GM18907 (cell line): ENCODE measurements around the gene DENND4A.
"Not testable (repeated sequence)": the region's sequence is repeated elsewhere in the genome, so short reads cannot be mapped to it uniquely, and the experiment has no call there.

Source experiments
- ATAC-seq: cut with Tn5 transposase; IDR thresholded peaks from one replicate; pipeline ENCODE4 v1.9.1; 2021; ENCODE audit warnings: mild to moderate bottlenecking, moderate library complexity; ENCODE audit not compliant: unreplicated experiment

The DENND4A gene

DNA sequence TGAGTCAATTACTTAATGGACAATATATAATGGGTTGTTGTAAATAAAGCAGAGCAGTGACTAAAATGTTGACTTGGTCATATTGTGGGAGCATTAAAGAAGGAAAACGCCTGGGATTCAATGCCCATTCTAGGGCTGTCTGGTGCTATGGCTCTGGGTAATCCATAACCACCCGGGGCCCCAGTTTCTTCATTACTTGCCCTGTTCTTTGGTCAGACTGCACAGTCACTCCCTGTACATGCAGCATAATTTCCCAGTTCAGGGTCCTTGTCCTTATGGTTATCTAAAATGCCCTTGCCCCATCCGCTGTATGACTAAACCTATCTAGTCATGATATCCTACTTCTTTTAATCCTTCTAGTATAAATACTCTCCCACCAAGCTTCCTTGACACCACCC lies 27.5 kb upstream of the DENND4A start:
- no peak for ATAC-seq

DNA sequence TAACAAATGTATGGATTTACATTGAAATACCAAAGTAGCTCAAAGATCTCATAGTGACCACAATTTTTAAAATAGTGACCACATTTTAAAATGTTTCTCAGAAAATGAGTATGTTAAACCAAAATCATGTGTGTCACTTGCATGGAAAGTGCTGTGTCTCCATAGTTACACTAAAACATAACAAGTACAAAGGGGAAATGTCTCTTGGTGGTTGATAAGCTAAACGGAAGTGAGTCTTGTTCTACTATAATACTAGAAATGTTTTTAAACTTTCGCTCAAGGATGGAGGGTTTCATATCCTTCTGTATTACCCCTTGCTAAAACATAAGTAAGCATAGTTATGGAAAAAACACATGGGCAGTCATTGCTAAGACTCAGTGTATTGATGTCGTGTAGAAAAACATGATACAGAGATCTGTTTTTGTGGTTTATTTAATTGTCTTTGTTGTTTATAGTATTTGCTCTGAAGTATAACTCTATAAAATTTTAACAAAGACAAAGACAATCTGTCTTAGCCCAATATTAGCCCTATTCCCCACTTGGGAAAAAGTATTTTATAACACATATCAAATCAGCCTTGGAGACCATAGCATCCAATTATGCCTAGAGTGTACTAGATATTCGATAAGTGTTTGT lies 27.0 kb upstream of the DENND4A start:
- ATAC-seq, result peak; percentile 75

DNA sequence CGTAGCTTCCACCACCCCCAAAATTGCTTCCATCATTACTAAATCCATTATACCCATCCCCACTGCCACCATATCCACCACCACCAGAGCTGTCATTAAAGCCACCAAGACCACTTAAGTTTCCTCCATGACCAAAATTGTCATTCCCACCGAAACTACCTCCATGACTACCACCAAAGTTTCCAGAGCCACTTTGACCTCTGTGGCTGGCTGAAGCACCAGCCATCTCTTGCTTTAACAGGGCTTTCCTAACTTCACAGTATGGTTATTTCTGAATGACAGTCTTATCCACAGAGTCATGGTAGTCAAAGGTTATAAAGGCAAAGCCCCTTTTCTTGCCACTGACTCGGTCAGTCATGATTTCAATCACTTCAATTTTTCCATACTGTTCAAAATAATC lies 24.3 kb upstream of the DENND4A start:
- ATAC-seq, result no peak

DNA sequence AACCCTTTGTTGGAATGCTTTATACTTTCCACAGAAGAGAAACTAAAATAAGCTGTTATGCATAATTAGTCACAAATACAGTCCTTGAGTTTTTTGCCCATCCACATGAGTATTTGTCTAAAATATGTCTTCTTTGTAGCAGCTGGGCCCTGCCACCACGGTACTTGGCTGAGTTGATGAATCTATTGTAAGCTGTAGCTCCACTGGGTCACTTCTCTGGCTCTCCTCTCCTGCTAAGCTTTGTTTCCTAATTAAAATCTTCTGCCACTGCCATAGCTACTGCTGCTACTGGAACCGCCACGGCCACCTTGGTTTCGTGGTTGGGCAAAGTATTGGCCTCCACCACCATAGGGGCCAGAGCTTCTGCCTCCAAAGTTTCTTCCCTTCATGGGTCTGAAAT lies 23.9 kb upstream of the DENND4A start:
- ATAC-seq, result not testable (repeated sequence)

DNA sequence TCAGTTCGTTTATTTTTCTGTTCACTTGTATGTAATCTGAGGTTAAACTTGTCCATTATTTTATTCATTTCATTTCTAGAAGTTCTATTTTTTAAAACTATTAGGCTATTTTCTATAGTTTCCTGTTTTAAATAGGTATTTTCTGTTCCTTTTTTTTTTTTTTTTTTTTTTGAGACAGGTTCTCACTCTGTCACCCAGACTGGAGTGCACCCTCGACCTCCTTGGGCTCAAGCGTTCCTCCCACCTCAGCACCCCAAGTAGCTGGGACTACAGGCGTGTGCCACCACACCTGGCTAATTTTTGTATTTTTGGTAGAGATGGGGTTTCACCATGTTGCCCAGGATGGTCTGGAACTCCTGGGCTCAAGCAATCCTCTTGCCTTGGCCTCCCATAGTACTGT lies 22.2 kb upstream of the DENND4A start:
- not testable (repeated sequence) for ATAC-seq

DNA sequence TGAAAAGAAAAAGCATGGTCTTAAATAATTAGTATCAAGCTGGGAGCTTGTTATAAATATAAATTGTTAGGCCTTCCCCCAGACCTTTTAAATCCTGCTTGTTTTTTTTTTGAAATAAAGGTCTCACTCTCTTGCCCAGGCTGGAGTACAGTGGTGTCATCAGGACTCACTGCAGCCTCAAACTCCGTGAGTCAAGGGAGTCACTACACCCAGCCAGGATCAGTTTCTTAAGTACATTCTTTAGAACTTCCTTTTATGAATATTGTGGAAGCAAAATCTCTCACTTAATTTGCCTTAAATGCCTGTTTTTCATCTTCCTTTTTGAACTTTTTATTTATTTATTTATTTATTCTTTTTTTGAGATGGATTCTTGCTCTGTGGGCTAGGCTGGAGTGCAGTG lies 20.8 kb upstream of the DENND4A start:
- no peak for ATAC-seq

DNA sequence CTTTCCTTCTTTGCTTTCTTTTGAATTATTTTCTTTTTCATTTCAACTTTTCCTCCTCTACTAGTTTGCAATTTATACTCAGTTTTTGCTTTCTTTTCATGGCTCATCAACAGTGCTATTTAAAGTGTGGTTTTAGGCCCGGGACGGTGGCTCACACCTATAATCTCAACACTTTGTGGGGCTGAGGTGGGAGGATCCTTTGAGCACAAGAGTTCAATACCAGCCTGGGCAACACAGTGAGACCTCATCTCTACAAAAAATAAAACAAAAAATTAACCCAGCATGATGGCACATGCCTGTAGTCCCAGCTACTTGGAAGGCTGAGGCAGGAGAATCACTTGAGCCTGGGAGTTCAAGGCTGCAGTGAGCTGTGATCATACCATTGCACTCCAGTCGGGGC lies 20.4 kb upstream of the DENND4A start:
- no peak for ATAC-seq

DNA sequence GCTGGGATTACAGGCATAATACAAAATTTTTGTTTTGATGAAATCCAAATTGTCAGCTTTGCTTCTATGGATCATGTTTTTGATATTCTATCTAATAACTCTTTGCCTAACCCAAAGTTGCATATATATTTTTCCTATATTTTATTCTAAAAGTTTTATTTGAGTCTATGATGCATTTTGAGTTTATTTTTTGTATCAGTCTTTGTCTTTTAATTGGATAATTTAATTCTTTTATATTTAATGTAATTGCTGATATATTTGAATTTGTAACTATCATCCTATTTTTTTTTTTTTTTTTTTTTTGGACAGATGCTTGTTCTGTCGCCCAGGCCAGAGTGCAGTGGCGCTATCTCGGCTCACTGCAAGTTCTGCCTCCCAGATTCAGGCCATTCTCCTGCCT lies 19.7 kb upstream of the DENND4A start:
- no peak for ATAC-seq

DNA sequence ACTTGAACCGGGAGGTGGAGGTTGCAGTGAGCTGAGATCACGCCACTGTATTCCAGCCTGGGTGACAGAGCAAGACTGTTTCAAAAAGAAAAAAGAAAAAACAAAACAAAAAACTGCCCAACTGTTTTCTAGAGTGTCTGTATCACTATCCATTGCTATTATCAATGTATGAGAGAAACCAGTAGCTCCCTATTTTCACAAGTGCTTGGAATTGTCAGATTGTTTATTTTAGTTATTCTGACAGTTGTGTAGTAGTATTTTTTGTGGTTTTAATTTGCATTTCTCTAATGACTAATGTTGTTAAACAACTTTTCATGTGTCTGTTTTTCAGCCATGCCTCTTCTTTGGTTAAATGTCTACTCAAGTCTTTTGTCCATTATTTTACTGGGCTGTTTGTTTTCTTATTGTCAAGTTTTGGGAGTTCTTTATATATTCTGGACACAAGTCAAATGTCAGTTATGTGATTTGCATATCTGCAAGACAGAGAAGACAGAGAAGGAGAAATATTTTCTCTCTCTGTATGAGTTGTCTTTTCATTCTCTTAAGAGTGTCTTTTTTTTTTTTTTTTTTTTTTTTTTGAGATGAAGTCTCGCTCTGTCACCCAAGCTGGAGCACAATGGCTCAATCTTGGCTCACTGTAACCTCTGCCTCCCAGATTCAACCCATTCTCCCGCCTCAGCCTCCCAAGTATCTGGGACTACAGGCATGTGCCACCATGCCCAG lies 19.1 kb upstream of the DENND4A start:
- not testable (repeated sequence) for ATAC-seq

DNA sequence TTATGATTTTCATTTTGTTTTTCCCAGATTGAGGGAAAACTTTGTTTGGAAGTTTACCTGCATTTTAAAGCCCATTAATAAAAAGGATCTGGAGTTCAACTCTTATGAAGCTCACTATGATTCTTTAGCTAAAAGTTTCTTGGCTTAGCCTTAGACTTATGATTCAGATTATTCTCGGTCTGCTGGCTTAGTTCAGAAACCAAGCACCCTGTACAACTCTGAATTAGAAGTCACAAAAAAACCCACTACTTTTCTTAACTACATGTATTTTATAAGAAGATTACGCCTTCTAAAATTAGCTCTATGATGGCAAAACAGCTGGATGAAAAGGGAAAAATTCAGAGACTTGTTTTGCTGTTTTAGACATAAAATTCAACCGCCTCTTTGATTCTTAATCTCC lies 14.3 kb upstream of the DENND4A start:
- ATAC-seq, result no peak

DNA sequence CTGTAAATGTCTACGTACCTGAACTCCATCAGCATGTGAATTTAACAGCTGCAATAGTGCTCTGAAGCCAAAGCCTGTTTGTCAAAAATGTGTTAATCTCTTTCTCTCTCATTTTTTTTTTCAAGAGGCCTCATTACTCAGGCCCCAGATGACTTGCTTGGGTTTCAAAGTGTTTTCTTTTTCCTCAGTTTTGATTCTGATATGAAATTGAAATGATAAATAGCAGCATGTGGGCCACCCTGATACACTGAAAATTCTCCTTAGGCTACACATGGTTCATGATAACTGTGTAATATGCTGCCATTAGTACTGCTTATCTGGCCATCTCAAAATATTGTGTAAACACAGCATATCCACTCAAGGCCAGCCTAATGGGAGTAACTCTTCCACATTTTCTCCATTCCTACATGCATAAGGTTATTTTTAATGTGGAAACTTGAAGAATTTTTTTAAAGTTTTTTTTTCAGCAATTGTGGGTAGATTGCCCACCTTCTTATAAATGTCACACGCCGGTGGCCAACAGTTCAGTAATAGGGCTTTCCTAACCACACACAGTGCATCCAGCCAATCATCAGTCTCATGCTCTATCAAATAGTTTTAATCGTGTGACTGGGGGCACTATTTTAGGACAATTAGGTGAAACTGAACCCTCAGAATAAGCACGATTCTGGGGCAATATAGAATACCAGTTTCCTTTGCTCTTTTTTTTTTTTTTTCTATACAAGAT lies 13.1 kb upstream of the DENND4A start:
- ATAC-seq, result no peak

DNA sequence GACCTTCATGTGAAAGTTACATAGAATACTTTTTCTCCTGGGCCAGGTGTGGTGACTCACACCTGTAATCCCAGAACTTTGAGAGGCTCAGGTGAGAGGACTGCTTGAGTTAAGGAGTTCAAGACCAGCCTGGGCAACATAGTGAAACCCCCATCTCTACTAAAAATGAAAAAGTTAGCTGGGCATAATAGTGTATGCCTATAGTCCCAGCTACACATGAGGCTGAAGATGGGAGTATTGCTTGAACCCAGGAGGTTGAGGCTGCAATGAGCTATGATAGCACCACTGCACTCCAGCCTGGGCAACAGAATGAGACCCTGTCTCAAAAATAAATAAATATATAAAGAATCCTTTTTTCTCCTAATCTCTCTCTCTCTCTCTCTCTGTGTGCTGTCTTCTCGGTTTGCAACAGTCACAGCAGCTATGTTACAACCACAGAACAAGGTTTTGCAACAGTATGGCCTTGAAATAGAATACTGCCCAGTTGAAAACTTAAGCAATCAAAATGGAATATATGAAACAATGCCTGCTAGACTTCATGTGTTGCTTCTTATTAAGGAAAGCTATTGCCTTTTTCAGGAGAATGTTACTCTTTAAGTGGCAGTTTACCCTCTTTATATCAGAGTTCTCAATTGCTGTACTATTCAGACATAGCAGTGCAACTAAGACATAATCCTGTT lies 12.3 kb upstream of the DENND4A start:
- no peak for ATAC-seq

DNA sequence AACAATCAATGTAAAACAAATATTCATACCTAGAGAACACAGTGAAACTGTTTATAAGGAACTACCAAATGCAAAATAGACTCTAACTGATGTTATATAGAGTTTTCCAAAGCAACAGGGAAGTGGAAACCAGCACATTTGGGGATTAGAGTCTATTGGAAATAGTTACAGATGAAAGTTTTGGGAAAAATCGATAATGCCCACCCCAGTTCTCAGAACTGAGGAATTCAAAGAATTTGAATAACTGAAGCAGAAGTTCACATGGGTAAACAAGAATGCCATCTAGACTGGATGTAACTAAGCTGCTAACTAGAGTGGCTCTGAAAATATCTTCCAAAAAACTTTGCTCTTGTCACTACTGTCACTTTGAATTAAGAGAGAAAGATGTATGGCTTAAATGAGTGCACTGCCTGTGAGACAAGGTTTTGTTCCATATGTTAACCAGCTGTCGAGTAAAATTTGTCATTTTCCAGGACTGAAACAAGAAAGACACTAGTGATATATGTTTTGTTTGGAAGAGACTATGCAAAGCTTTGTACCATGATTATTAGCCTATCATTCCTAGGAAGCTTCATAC lies 9.2 kb upstream of the DENND4A start:
- ATAC-seq, result no peak

DNA sequence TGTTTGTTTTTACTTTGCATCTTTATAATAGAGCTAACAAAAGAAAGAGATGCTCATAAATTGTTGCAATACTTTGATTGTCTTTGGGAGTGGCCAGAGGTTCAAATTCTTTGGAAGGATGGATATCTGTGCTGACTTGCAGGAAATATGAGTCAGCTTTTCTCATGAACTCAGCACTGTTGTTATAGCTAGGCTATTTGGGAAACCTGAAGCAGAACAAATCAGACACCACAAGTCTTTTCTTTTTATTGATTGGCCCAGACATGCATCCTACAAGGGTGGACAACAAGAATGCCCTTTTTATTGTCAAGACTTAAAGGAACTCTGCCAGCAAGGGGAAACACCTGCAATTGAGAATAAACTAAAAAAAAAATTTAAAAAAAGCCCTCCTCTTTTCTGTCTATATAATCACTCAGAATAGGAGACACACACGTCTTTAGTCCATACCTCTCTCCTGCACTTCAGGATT lies 4.6 kb upstream of the DENND4A start:
- no peak for ATAC-seq

DNA sequence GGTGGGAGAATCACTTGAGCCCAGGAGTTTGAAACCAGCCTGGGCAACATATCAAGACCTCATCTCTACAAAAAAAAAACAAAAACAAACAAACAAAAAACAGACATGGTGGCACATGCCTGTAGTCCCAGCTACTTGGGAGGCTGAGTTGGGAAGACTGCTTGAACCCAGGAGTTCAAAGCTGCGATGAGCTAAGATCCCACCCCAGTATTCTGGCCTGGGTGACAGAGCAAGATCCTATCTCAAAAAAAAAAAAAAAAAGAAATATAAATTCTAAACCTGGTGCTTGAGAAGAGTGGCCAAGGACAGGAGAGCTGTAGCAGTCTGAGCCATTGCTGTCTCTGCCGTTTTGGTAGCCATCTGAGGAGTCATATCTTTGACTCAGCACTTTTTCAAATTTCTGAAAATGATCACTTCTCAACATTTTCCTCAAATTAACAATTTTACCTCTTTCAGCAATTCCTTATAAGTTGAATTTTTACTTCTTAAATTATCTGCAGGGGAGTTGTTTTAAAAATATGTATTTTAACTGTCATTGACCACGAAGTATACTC lies 3.6 kb upstream of the DENND4A start:
- ATAC-seq, result no peak

DNA sequence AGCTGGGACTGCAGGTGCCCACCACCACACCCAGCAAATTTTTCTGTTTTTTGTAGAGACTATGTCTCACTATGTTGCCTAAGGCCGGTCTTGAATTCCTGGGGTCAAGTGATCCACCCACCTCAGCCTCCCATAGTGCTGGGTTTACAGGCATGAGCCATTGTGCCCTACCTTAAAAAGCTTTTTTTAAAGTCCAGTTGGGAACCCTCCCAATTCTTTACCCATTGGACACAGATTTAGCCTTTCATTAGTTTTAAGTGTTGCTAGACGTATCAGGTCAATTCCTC lies 1.7 kb upstream of the DENND4A start:
- ATAC-seq, result no peak

DNA sequence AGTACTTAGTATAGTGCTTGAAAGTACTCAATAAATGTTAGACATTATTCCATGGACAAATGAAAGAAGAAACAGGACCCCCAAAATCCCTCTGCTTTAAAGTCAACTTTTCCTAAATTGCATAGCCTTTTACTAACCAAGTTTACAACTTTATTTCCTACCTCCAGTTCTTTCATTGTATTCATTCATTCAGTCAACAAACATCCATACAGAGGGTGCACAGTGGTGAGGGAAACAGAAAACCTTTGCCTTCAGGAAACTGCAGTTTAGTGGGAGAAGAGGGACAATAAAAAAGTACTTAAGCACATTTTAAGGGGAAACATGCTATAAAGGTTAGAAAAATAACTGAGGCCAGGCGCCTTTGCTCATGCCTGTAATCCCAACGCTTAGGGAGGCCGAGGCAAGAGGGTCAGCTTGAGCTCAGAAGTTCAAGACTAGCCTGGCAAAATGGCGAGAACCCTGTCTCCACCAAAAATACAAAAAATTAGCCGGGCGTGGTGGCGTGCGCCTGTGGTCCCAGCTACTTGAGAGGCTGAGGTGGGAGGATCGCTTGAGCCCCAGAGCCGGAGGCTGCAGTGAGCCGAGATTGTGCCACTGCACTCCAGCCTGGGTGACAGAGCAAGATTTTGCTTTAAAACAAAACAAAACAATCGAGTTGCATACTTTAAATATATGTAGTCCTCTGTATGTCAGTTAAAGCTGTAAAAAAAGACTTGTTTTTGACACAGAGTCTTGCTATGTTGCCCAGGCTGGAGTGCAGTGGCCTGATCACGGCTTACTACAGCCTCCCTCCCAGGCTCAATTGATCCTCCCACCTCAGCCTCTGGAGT lies 1.1 kb upstream of the DENND4A start:
- no peak for ATAC-seq

DNA sequence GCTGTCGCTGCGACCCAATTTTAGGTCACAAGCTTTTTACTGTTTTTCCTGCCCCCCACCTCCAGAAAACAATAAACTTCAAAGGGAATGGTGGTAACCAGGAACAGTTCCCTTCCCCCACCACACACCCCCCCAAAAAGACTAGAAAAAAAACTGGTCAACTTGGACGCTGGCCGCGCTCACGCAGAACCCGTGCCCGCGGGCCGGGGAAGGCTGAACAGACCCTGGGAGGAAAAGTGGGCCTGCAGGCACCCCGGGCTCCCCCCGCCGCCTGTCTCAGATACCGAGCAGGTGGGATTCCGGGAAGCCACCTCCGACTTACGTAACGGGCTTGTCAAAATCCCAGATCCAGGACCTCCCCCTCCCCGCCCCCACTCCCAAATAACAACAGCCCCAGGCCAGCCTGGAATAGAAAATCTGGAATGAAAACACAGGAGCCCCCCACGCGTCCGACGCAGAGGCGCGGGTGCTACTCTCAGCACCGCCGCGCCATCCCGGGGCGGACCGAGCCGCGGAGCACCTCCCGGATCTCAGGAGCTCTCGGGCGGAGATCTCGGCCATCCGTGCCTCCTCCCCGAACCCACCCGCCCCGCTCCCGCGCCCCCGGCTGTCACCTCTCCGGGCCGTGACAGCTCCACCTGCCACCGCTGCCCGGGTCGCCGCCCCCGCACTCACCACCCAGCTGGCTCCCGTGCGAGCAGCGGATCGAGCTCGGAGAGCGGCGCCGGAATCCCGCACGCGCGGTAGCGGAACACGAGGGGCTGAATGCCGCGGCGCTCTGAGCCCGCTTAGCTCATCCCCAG lies 557 bp downstream of the DENND4A start:
- peak; percentile 1 for ATAC-seq

DNA sequence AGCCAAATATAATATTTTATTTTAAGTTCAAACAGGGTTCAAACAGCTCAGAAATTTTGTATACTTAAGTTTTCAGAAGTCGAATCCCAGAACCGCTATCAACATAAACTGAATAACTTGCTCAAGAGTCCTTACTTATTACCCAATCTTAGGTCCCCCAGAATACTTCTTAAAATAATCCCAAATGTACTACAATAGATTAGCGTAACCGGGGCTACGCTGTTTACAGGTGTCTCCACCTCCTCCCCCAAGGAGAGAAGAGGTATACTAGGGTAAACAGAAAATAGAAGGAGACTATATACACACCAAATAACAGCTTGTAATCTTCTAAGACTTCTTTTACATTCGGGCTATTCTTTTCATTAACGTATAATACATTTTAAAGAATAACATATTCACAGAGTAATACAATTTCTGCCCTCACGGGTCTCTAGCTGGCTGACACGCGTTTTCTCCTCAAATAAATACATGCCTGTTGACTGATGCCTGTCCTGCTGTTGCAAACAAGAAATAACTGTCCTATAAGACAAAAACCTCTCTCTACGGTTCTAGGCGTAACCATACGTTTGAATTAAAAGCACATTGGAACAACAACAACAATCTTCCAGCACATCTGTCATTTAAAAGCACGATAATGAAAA lies 1.3 kb downstream of the DENND4A start:
- no peak for ATAC-seq
